A673 (cell line): ENCODE results near the gene GBX1.
A peak's percentile ranks its signal among the peaks of the same experiment; 100 is the strongest.

ENCODE experiments used
- CTCF ChIP-seq: fragments of 300-800, 200-600 bp; sonication (generic); conservative IDR thresholded peaks from 2 replicates; pipeline ENCODE4 v1.5.1; 2017; ENCODE audit warnings: low read depth, mild to moderate bottlenecking, antibody characterized with exemption, low read length, moderate library complexity, mixed read lengths
- EZH2 ChIP-seq: fragments of 200-600 bp; sonication (generic); IDR thresholded peaks from 2 replicates; pipeline ENCODE4 v1.6.1; 2017; ENCODE audit warnings: borderline replicate concordance, low read depth, mild to moderate bottlenecking, mixed read lengths, antibody characterized with exemption, low read length; ENCODE audit not compliant: poor library complexity, severe bottlenecking

- TF ChIP-seq CTCF (peak; percentile 84), EZH2 (no peak)
Measured at GRCh38 chr7:151110941-151111645, 56.4 kb downstream of the GBX1 start.
